ENCODE data around the gene LOXL1.

Gene LOXL1

GRCh38 chr15:73926219-73927002 lies at the start of gene LOXL1:
Gene LOXL1, plus strand, starts transcription at chr15:73926462. Its CDS starts 322 bp downstream, at chr15:73926784.
- peak; percentile 18 for DNase-seq

- DNase-seq: no peak
Measured at GRCh38 chr15:73879426-73879825, 46.8 kb upstream of the LOXL1 start.

GRCh38 chr15:73881579-73882320 lies 44.5 kb upstream of the LOXL1 start:
- no peak for DNase-seq

GRCh38 chr15:73882761-73883419 lies 43.4 kb upstream of the LOXL1 start:
- no peak for DNase-seq

GRCh38 chr15:73884159-73884558 lies 42.1 kb upstream of the LOXL1 start:
- DNase-seq: no peak

GRCh38 chr15:73885954-73886700 lies 40.1 kb upstream of the LOXL1 start:
- no peak for DNase-seq

- DNase-seq: no peak
Measured at GRCh38 chr15:73886717-73887345, 39.4 kb upstream of the LOXL1 start.

GRCh38 chr15:73887481-73887880 lies 38.8 kb upstream of the LOXL1 start:
- no peak for DNase-seq

- DNase-seq: no peak
Measured at GRCh38 chr15:73888224-73889041, 37.8 kb upstream of the LOXL1 start.

- DNase-seq: no peak
Measured at GRCh38 chr15:73889053-73889761, 37.1 kb upstream of the LOXL1 start.

GRCh38 chr15:73889762-73890124 lies 36.5 kb upstream of the LOXL1 start:
- DNase-seq: no peak

GRCh38 chr15:73891328-73892315 lies 34.6 kb upstream of the LOXL1 start:
- no peak for DNase-seq

- no peak for DNase-seq
Measured at GRCh38 chr15:73892446-73893226, 33.6 kb upstream of the LOXL1 start.

GRCh38 chr15:73894133-73894814 lies 32.0 kb upstream of the LOXL1 start:
- DNase-seq: no peak

- no peak for DNase-seq
Measured at GRCh38 chr15:73897441-73898261, 28.6 kb upstream of the LOXL1 start.

- DNase-seq: no peak
Measured at GRCh38 chr15:73899197-73900094, 26.8 kb upstream of the LOXL1 start.
